ENCODE results near the gene ZNF526.
"Not testable (repeated sequence)": the region's sequence is repeated elsewhere in the genome, so short reads cannot be mapped to it uniquely, and the experiment has no call there.

ZNF526 gene

DNA sequence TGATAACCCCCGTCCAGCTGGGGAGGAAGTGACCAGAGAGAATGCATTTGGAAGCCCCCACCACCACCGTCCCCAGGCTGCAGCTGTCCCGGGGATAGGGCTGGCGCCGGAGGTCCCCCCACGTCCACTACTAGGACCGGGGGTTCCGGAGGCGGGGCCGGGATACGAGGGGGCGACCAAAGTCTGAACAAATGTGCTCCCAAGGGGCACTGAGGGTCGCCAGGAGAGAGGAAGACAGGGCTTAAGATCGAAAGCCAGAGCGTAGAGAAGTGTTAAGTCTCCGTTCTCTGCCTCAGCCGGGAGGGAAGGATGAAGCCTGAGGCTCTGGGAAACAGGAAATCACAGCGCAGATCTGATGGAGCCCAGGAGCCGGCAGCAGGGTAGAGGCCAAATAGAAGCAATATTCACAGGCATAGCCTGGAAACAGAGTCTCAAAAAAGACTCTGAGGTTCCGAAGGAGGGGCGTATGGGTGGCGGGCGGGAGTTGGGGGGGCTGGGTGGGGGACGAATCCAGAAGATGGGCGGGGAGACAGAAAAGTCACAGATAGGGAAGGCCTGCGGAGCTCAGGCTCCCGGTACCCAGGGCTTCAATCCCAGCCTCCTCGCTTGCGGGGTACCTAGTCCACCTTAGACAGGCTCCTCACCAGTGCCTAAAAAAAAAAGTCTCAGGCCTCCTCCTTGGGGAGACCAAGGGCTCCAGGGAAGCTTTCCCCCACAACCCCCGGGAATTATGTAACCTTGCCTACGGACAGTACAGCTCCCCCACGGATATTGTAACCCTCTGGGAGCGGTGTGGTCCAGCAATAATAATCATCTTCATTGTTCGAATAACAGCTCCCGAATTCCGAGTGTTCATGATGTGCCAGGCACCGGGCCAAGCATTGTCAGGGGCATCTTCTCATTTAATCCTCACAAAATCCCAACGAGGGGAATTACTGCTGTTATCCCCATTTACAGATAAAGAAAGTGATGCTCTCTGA lies 35.9 kb downstream of the ZNF526 start:
- no peak overlapping the region for H3K27ac ChIP-seq (replicated peaks)

DNA sequence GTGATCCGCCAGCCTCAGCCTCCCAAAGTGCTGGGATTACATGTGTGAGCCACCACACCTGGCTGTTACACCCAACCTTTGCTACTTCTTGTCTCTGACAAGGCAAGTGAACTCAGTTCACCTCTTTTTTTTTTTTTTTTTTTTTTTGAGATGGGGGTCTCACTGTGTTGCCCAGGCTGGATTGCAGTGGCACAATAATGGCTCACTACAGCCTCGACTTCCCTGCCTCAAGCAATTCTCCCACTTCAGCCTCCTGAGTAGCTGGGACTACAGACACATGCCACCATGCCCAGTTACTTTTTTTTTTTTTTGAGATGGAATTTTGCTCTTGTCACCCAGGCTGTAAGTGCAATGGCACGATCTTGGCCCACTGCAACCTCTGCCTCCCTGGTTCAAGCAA lies 37.7 kb downstream of the ZNF526 start:
- DNase-seq (ENCODE audit: low read depth in 1 of 2, low spot score in 1 of 2); H3K27me3 ChIP-seq (ENCODE audit: insufficient read depth, poor library complexity, severe bottlenecking); H3K27ac ChIP-seq (replicated peaks); H3K4me3 ChIP-seq (replicated peaks; ENCODE audit: insufficient read depth, low read length): not testable (repeated sequence)

More for the DNA sequence above, 35.9 kb downstream of the ZNF526 start:
- peak overlapping the region; percentile 92 for H3K4me3 ChIP-seq (replicated peaks; ENCODE audit: insufficient read depth, low read length)
- DNase-seq (ENCODE audit: low read depth in 1 of 2, low spot score in 1 of 2), result no peak
- no peak for TF ChIP-seq GABPA (IDR thresholded peaks at IDR 0.05; ENCODE audit: low read depth)
- TF ChIP-seq, protein P1, sequence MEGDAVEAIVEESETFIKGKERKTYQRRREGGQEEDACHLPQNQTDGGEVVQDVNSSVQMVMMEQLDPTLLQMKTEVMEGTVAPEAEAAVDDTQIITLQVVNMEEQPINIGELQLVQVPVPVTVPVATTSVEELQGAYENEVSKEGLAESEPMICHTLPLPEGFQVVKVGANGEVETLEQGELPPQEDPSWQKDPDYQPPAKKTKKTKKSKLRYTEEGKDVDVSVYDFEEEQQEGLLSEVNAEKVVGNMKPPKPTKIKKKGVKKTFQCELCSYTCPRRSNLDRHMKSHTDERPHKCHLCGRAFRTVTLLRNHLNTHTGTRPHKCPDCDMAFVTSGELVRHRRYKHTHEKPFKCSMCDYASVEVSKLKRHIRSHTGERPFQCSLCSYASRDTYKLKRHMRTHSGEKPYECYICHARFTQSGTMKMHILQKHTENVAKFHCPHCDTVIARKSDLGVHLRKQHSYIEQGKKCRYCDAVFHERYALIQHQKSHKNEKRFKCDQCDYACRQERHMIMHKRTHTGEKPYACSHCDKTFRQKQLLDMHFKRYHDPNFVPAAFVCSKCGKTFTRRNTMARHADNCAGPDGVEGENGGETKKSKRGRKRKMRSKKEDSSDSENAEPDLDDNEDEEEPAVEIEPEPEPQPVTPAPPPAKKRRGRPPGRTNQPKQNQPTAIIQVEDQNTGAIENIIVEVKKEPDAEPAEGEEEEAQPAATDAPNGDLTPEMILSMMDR (IDR thresholded peaks at IDR 0.05; ENCODE audit: insufficient read depth, low read length), result no peak
- TF ChIP-seq, protein P2, sequence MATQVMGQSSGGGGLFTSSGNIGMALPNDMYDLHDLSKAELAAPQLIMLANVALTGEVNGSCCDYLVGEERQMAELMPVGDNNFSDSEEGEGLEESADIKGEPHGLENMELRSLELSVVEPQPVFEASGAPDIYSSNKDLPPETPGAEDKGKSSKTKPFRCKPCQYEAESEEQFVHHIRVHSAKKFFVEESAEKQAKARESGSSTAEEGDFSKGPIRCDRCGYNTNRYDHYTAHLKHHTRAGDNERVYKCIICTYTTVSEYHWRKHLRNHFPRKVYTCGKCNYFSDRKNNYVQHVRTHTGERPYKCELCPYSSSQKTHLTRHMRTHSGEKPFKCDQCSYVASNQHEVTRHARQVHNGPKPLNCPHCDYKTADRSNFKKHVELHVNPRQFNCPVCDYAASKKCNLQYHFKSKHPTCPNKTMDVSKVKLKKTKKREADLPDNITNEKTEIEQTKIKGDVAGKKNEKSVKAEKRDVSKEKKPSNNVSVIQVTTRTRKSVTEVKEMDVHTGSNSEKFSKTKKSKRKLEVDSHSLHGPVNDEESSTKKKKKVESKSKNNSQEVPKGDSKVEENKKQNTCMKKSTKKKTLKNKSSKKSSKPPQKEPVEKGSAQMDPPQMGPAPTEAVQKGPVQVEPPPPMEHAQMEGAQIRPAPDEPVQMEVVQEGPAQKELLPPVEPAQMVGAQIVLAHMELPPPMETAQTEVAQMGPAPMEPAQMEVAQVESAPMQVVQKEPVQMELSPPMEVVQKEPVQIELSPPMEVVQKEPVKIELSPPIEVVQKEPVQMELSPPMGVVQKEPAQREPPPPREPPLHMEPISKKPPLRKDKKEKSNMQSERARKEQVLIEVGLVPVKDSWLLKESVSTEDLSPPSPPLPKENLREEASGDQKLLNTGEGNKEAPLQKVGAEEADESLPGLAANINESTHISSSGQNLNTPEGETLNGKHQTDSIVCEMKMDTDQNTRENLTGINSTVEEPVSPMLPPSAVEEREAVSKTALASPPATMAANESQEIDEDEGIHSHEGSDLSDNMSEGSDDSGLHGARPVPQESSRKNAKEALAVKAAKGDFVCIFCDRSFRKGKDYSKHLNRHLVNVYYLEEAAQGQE (IDR thresholded peaks at IDR 0.05; ENCODE audit: insufficient replicate concordance, low read depth), result no peak
- no peak for TF ChIP-seq POLR2AphosphoS5 (IDR thresholded peaks at IDR 0.05; ENCODE audit: low read depth)
- peaks cover 7% of the 10 kb centered on the region for H3K27me3 ChIP-seq (ENCODE audit: insufficient read depth, poor library complexity, severe bottlenecking)

DNA sequence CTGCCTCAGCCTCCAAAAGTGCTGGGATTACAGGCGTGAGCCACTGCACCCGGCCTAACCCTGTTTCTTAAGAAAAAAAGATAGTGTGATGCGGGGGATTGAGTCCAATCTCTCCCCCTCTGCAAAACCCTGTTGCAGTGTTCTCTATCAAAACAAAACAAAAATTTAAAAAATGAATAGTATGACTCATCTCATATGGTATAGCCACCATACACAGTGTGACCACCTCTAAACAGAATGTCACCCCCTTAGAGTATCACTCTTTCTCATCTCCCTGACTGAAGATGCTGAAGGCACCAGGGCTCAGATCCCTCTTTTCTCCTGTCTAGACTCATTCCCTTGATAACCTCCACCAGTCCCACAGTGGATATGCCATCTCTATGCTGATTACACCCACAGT lies 41.7 kb downstream of the ZNF526 start:
- TF ChIP-seq SPI1 (IDR thresholded peaks at IDR 0.05; ENCODE audit: borderline replicate concordance, low read depth) (no peak), GABPA (IDR thresholded peaks at IDR 0.05; ENCODE audit: low read depth) (no peak), POLR2AphosphoS5 (IDR thresholded peaks at IDR 0.05; ENCODE audit: low read depth) (no peak)
- TF ChIP-seq, protein P1 (IDR thresholded peaks at IDR 0.05; ENCODE audit: insufficient read depth, low read length), result no peak
- TF ChIP-seq, protein P2 (IDR thresholded peaks at IDR 0.05; ENCODE audit: insufficient replicate concordance, low read depth), result no peak
- no peak for DNase-seq (ENCODE audit: low read depth in 1 of 2, low spot score in 1 of 2)

DNA sequence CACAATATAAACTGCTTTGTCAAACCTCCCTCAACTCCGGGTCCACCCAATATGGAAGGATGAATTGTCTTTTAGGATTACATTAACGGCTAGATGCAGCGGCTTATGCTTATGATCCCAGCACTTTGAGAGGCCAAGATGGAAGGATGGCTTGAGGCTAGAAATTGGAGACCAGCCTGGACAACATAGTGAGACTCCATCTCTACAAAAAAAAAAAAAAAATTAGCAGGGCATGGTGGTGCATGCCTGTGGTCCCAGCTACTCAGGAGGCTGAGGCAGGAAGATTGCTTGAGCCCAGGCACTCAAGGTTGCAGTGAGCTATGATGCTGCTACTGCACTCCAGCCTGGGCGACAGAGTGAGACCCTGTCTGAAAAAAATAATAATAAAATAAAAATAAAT lies 46.0 kb downstream of the ZNF526 start:
- H3K27me3 ChIP-seq (ENCODE audit: insufficient read depth, poor library complexity, severe bottlenecking); DNase-seq (ENCODE audit: low read depth in 1 of 2, low spot score in 1 of 2); H3K4me3 ChIP-seq (replicated peaks; ENCODE audit: insufficient read depth, low read length); H3K27ac ChIP-seq (replicated peaks): not testable (repeated sequence)

More for the DNA sequence above, 41.7 kb downstream of the ZNF526 start:
- Histone ChIP-seq H3K4me3 (replicated peaks; ENCODE audit: insufficient read depth, low read length) (no peak overlapping the region), H3K27ac (replicated peaks) (no peak overlapping the region), H3K27me3 (ENCODE audit: insufficient read depth, poor library complexity, severe bottlenecking) (no peaks in the 10 kb centered on the region)

DNA sequence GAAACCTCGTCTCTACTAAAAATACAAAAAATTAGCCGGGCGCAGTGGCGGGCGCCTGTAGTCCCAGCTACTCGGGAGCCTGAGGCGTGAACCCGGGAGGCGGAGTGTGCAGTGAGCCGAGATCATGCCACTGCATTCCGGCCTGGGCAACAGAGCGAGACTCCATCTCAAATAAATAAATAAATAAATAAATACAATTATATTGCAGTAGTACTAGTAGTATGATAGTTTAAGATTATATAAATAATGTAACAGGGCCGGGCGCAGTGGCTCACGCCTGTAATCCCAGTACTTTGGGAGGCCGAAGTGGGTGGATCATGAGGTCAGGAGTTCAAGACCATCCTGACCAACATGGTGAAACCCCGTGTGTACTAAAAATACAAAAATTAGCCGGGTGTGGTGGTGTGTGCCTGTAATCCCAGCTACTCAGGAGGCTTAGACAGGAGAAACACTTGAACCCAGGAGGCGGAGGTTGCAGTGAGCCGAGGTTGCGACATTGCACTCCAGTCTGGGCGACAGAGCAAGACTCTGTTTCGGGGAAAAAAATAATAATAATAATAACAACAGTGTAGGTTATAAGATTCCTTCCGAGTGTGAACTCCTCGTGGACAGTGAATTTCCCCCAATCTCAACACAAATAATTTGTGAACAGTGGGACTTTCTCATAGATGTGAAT lies 47.0 kb downstream of the ZNF526 start:
- not testable (repeated sequence) for H3K27me3 ChIP-seq (ENCODE audit: insufficient read depth, poor library complexity, severe bottlenecking); DNase-seq (ENCODE audit: low read depth in 1 of 2, low spot score in 1 of 2); H3K4me3 ChIP-seq (replicated peaks; ENCODE audit: insufficient read depth, low read length); H3K27ac ChIP-seq (replicated peaks)
